ENCODE measurements around the gene COA3.
A peak's percentile ranks its signal among the peaks of the same experiment; 100 is the strongest.

COA3 gene

GRCh38 chr17:42798011-42798382 is 507 bp downstream of the COA3 start:
- TF ChIP-seq CTCF (IDR thresholded peaks at IDR 0.05; ENCODE audit: insufficient read depth, low read depth, low read length, missing control alignments) = no peak
- DNase-seq (ENCODE audit: low read depth) = no peak
- H3K4me3 ChIP-seq (ENCODE audit: low read depth, low read length) = peak overlapping the region; percentile 80

- H3K4me3 ChIP-seq (ENCODE audit: low read depth, low read length) = peak overlapping the region; percentile 80
- no peak for TF ChIP-seq CTCF (IDR thresholded peaks at IDR 0.05; ENCODE audit: insufficient read depth, low read depth, low read length, missing control alignments)
- DNase-seq (ENCODE audit: low read depth) = no peak
These were observed 1.2 kb downstream of the COA3 start for GRCh38 chr17:42797067-42798007.

- H3K4me3 ChIP-seq (ENCODE audit: low read depth, low read length) = no peak overlapping the region
- TF ChIP-seq CTCF (IDR thresholded peaks at IDR 0.05; ENCODE audit: insufficient read depth, low read depth, low read length, missing control alignments) = no peak
- no peak for DNase-seq (ENCODE audit: low read depth)
These were observed 2.3 kb downstream of the COA3 start for GRCh38 chr17:42796066-42796758.

- no peak for DNase-seq (ENCODE audit: low read depth)
- no peak overlapping the region for H3K4me3 ChIP-seq (ENCODE audit: low read depth, low read length)
- TF ChIP-seq CTCF (IDR thresholded peaks at IDR 0.05; ENCODE audit: insufficient read depth, low read depth, low read length, missing control alignments) = no peak
These were observed 3.0 kb downstream of the COA3 start for GRCh38 chr17:42795465-42795864.

- DNase-seq (ENCODE audit: low read depth) = no peak
- TF ChIP-seq CTCF (IDR thresholded peaks at IDR 0.05; ENCODE audit: insufficient read depth, low read depth, low read length, missing control alignments) = no peak
- H3K4me3 ChIP-seq (ENCODE audit: low read depth, low read length) = no peak overlapping the region
These were observed 3.4 kb downstream of the COA3 start for GRCh38 chr17:42795061-42795460.

GRCh38 chr17:42792545-42792944 is 6.0 kb downstream of the COA3 start:
- H3K4me3 ChIP-seq (ENCODE audit: low read depth, low read length) = no peak overlapping the region
- no peak for TF ChIP-seq CTCF (IDR thresholded peaks at IDR 0.05; ENCODE audit: insufficient read depth, low read depth, low read length, missing control alignments)
- no peak for DNase-seq (ENCODE audit: low read depth)

All from GM12865 (cell line).